K562 (cell line): ENCODE results near the gene NACA2. TPM values are rescaled to one million over a fixed set of nuclear protein-coding genes. Genes with fewer than 3 reads are reported as not detected.

Source experiments
- ATAC-seq: fragments of 200-7000 bp; cut with Tn5 transposase; 3 replicates; pipeline ENCODE4 v1.9.1; 2020; ENCODE audit warnings: moderate library complexity
- BruUV-seq: library from RNA; stranded (reverse); fragments of 400-500 nt; replicated peaks from 2 replicates; lab custom pipeline; 2021; lab: Mats Ljungman, UMichigan
- CTCF ChIA-PET: fragments of 300-600 bp; formaldehyde crosslinking; extraction: SDS; loops from one replicate; lab custom pipeline; 2021; ENCODE audit warnings: low intra/inter-chr PET ratio; lab: Yijun Ruan, JAX
- POLR2A ChIA-PET: fragments of 300-600, 350-650 bp; sonication (Branson Sonifier 250); formaldehyde crosslinking; extraction: SDS; loops from one replicate; lab custom pipeline; 2021; ENCODE audit warnings: antibody characterized with exemption, inconsistent platforms; lab: Yijun Ruan, JAX
- DNase-seq, 4 experiments: peaks; one replicate each; pipeline versions ENCODE4 v3.0.0 to v3.0.0-alpha.2; 2011 to 2018; ENCODE audit warnings: low spot score in 3 of 4, mixed read lengths in 3 of 4; ENCODE audit errors: extremely low read depth in 1 of 4
- FAIRE-seq: peaks from 2 replicates; lab custom pipeline; 2011; peaks lifted over from hg19 to GRCh38; lab: Jason Lieb, UNC
- H2AFZ ChIP-seq: 2 replicates; pipeline ENCODE4 v1.6.0; 2011; ENCODE audit warnings: low read depth, low read length, control low read depth, inconsistent platforms
- H3K27ac ChIP-seq: fragments of 200-600 bp; 3 replicates; pipeline ENCODE4 v1.8.0; 2011; ENCODE audit warnings: low read depth, mild to moderate bottlenecking, control low read depth, inconsistent platforms, low read length, moderate library complexity, mixed read lengths; ENCODE audit errors: extremely low read depth
- H3K27me3 ChIP-seq, 2 experiments: fragments of 300-600 bp in 1 of 2; 2 replicates in 1 of 2; 3 replicates in 1 of 2; pipeline versions ENCODE4 v1.6.0 to v1.8.0; 2011; ENCODE audit warnings: inconsistent platforms in 2 of 2, low read length in 2 of 2, mild to moderate bottlenecking in 1 of 2, mixed read lengths in 1 of 2, moderate library complexity in 1 of 2; ENCODE audit not compliant: control insufficient read depth in 2 of 2, insufficient read depth in 2 of 2
- H3K36me3 ChIP-seq: fragments of 300-600 bp; 3 replicates; pipeline ENCODE4 v1.8.0; 2011; ENCODE audit warnings: mild to moderate bottlenecking, low read length, inconsistent platforms; ENCODE audit not compliant: control insufficient read depth, insufficient read depth
- H3K4me1 ChIP-seq, 2 experiments: fragments of 200-600 bp in 1 of 2; replicated peaks in 1 of 2; 2 replicates in 1 of 2; 3 replicates in 1 of 2; pipeline versions ENCODE4 v1.5.1 to v1.8.0; 2011; ENCODE audit warnings: inconsistent platforms in 2 of 2, low read length in 2 of 2, mild to moderate bottlenecking in 1 of 2, mixed read lengths in 1 of 2, moderate library complexity in 1 of 2; ENCODE audit not compliant: control insufficient read depth in 2 of 2, insufficient read depth in 2 of 2
- H3K4me2 ChIP-seq: 2 replicates; pipeline ENCODE4 v1.6.1; 2011; ENCODE audit warnings: low read length, control low read depth, inconsistent platforms, mixed read lengths; ENCODE audit not compliant: insufficient read depth
- H3K4me3 ChIP-seq: fragments of 200-600 bp; sonication (generic), shearing (Covaris generic); 2 replicates; pipeline ENCODE4 v1.5.1; 2016; ENCODE audit warnings: control low read depth, inconsistent platforms
- H3K79me2 ChIP-seq: fragments of 200-600 bp; 3 replicates; pipeline ENCODE4 v1.8.0; 2011; ENCODE audit warnings: low read length, inconsistent platforms; ENCODE audit not compliant: control insufficient read depth, insufficient read depth
- H3K9ac ChIP-seq, 2 experiments: 2 replicates each; pipeline versions ENCODE4 v1.6.0 to v1.6.1; 2011; ENCODE audit warnings: low read depth in 2 of 2, low read length in 2 of 2, control low read depth in 1 of 2, inconsistent platforms in 1 of 2, mild to moderate bottlenecking in 1 of 2, mixed read lengths in 1 of 2; ENCODE audit not compliant: insufficient read depth in 1 of 2
- H3K9me1 ChIP-seq: one replicate; pipeline ENCODE4 v1.6.0; 2011; ENCODE audit warnings: inconsistent platforms, mild to moderate bottlenecking, low read length, moderate library complexity; ENCODE audit not compliant: control insufficient read depth, insufficient read depth
- H3K9me3 ChIP-seq: replicated peaks from 2 replicates; pipeline ENCODE4 v1.5.1; 2011; ENCODE audit warnings: low read depth, low read length, inconsistent platforms; ENCODE audit not compliant: control insufficient read depth, insufficient read depth
- H4K20me1 ChIP-seq: replicated peaks from 2 replicates; pipeline ENCODE4 v1.6.1; 2011; ENCODE audit warnings: low read length, inconsistent platforms, mixed read lengths; ENCODE audit not compliant: control insufficient read depth, insufficient read depth
- CEBPG ChIP-seq, 3 experiments: fragments of 200-800 bp in 1 of 3; sonication (Bioruptor generic) in 1 of 3; sonication (generic) in 1 of 3; formaldehyde crosslinking in 1 of 3; IDR thresholded peaks in 2 of 3; conservative IDR thresholded peaks in 1 of 3; 2 replicates each; pipeline versions ENCODE4 v1.6.1 to v1.8.0; 2016 to 2022; ENCODE audit warnings: missing compliant biosample characterization in 2 of 3, missing genetic modification characterization in 2 of 3, mild to moderate bottlenecking in 1 of 3, missing genetic modification reagents in 1 of 3
- EP300 ChIP-seq: IDR thresholded peaks from 2 replicates; pipeline ENCODE4 v1.6.1; 2012; ENCODE audit warnings: low read length, improper control_type of control experiment
- ETV1 ChIP-seq: fragments of 450-650 bp; conservative IDR thresholded peaks from 2 replicates; pipeline ENCODE4 v1.6.1; 2016; ENCODE audit warnings: missing genetic modification characterization, control low read depth, low read depth, missing compliant biosample characterization
- EWSR1 ChIP-seq: fragments of 450-650 bp; IDR thresholded peaks from 2 replicates; pipeline ENCODE4 v1.6.1; 2018; ENCODE audit warnings: borderline replicate concordance, mild to moderate bottlenecking, low read depth, moderate library complexity; ENCODE audit not compliant: partially characterized antibody
- KDM1A ChIP-seq, 2 experiments: fragments of 450-650 bp; IDR thresholded peaks; 2 replicates each; pipeline ENCODE4 v1.6.1; 2016; ENCODE audit warnings: mild to moderate bottlenecking in 2 of 2
- MXD1 ChIP-seq: fragments of 250-450 bp; sonication (Bioruptor Pico); IDR thresholded peaks from 2 replicates; pipeline ENCODE4 v1.8.0; 2021; ENCODE audit warnings: borderline replicate concordance, mild to moderate bottlenecking, moderate library complexity; ENCODE audit not compliant: poor library complexity, severe bottlenecking
- ZBTB11 ChIP-seq, 3 experiments: fragments of 200-800 bp in 1 of 3; fragments of 250-450 bp in 1 of 3; fragments of 450-650 bp in 1 of 3; sonication (Bioruptor Pico) in 1 of 3; sonication (Bioruptor generic) in 1 of 3; formaldehyde crosslinking in 1 of 3; IDR thresholded peaks; 2 replicates each; pipeline versions ENCODE4 v1.6.1 to v1.8.0; 2016 to 2022; ENCODE audit warnings: mild to moderate bottlenecking in 2 of 3, missing genetic modification characterization in 2 of 3, missing compliant biosample characterization in 1 of 3, moderate library complexity in 1 of 3
- WGBS: fragments of 100-300 bp; shearing (Covaris generic); methylation state at CpG from one replicate; pipeline ENCODE4 v1.1.6; 2016; ENCODE audit warnings: low coverage, mixed read lengths; ENCODE audit not compliant: insufficient coverage; ENCODE audit errors: missing lambda C conversion rate; 5-methylcytosine and 5-hydroxymethylcytosine counted together
- in situ Hi-C: fragments of 300-500 bp; cut with MboI; formaldehyde crosslinking; loops from 4 replicates; pipeline ENCODE4 v1.15.0; 2018; ENCODE audit warnings: inconsistent platforms, mixed read lengths
- intact Hi-C: fragments of 100-400 bp; cut with micrococcal nuclease; formaldehyde crosslinking; loops from 2 replicates; pipeline ENCODE4 v1.14.2; 2022
- polyA plus RNA-seq, 8 experiments: library from polyadenylated mRNA; depleted of rRNA in 4 of 8; stranded (reverse) in 5 of 8; unstranded in 3 of 8; fragments of >200 nt; fragmentation: Nextera tagmentation in 2 of 8; fragmentation: Illumina TruSeq in 1 of 8; extraction: Ambion mirVana in 2 of 8; extraction: Trizol in 1 of 8; gene quantifications; 2 replicates each; pipeline versions ENCODE4 v1.2.1 to v1.2.3, GENCODE V29; 2011 to 2014; ENCODE audit warnings: inconsistent platforms in 1 of 8, missing spikeins in 1 of 8
- total RNA-seq, 7 experiments: library from RNA; depleted of rRNA in 6 of 7; stranded (reverse); fragments of >200 nt in 6 of 7; fragmentation: Illumina TruSeq in 2 of 7; extraction: Trizol in 2 of 7; gene quantifications; 2 replicates each; pipeline versions ENCODE4 v1.2.1 to v1.2.3, GENCODE V29; 2011 to 2021; ENCODE audit warnings: low replicate concordance in 1 of 7

The NACA2 gene
- total and polyA plus RNA-seq, 9 of the 15 experiments (the other 6 are each of a cell fraction or from before 2014, with no cell fraction given), result 0.13 to 0.29 (median 0.23) TPM; not detected in 4

GRCh38 chr17:61555127-61555566 is 35.9 kb downstream of the NACA2 start:
- intact Hi-C loops, result no loop called here
- POLR2A ChIA-PET, result no interaction called here
- no peak for DNase-seq
- no peak for TF ChIP-seq EP300
- peak; percentile 33 for TF ChIP-seq EWSR1
- no peak for TF ChIP-seq MXD1 (CRISPR knock-in tag)
- no peak for TF ChIP-seq ETV1 (tag)
- TF ChIP-seq KDM1A (IDR thresholded peaks at IDR 0.05), result peak; percentile 26 to 34; a peak in 1 of 4 replicates
- TF ChIP-seq CEBPG (CRISPR knock-in tag; IDR thresholded peaks at IDR 0.05), result no peak
- peak; percentile 45 to 77; a peak in 3 of 4 replicates for TF ChIP-seq CEBPG (tag; conservative IDR thresholded peaks at IDR 0.05 in 1 of 2, IDR thresholded peaks at IDR 0.05 in 1 of 2)
- peak in 1 of 3 experiments; percentile 93; a peak in 2 of 6 replicates for TF ChIP-seq ZBTB11 (CRISPR knock-in tag; IDR thresholded peaks at IDR 0.05)
- TF ChIP-seq, all 486 proteins: peak for 4
- Histone ChIP-seq H3K9me3 (no peaks in the 10 kb centered on the region), H3K4me3 (no peak overlapping the region), H3K79me2 (no peaks in the 10 kb centered on the region), H3K27ac (no peak overlapping the region), H3K9ac (no peak overlapping the region), H3K36me3 (no peaks in the 10 kb centered on the region), H4K20me1 (no peaks in the 10 kb centered on the region; the same call in 1 of the 2 replicates), H3K4me1 (no peaks in the 10 kb centered on the region), H2AFZ (no peak overlapping the region), H3K4me2 (no peak overlapping the region), H3K27me3 (peaks cover 18 to 21% of the 10 kb centered on the region in 2 experiments; a peak in 4 of 5 replicates), H3K9me1 (no peaks in the 10 kb centered on the region)
- ATAC-seq (no peak), FAIRE-seq (no peak)
- no TSS peak for BruUV-seq
- CTCF ChIA-PET, result no interaction called here
- in situ Hi-C loops, result no loop called here
- 0% methylated on average over 7 of the region's 7 CpGs for WGBS
